ENCODE data around the gene CPEB2. TPM values are rescaled to one million over a fixed set of nuclear protein-coding genes. Genes with fewer than 3 reads are reported as not detected.

Gene CPEB2
- total RNA-seq, 4 donors from 2014 or later, result 23.2 to 38.5 (median 26.5) TPM

GRCh38 chr4:15043922-15044321 is 41.6 kb downstream of the CPEB2 start:
- peaks cover 0 to 4% (median 0%) of the 10 kb centered on the region in 4 donors for H3K4me1 ChIP-seq
- H3K36me3 ChIP-seq, result peaks cover 0 to 6% (median 0%) of the 10 kb centered on the region in 4 donors
- WGBS, 2 donors (ENCODE audit: low coverage in 1 of 2), result 64% methylated on average over 1 of the region's 1 CpG; no CpG with 5 or more reads in 1 of the 2 donors
- DNase-seq, result no peak
- H3K9me3 ChIP-seq, result no peaks in the 10 kb centered on the region
- in situ Hi-C loops (cut with MboI; ENCODE audit: low pct_ligation_motif_present in 1 of 4, low pct_unique_long_range_greater_than_20kb in 1 of 4, low sequenced_read_pairs in 3 of 4), result no loop called here
- intact Hi-C loops (cut with DNase I; ENCODE audit: low total_unique reads), result no loop called here
- TF ChIP-seq CTCF (IDR thresholded peaks at IDR 0.05) (no peak), EP300 (IDR thresholded peaks at IDR 0.05; ENCODE audit: low read depth) (no peak), POLR2AphosphoS5 (IDR thresholded peaks at IDR 0.05) (no peak), POLR2A (IDR thresholded peaks at IDR 0.05) (no peak)
- no peak overlapping the region for H3K4me3 ChIP-seq
- H3K27me3 ChIP-seq, result no peaks in the 10 kb centered on the region
- no peak overlapping the region for H3K27ac ChIP-seq

- no peak for DNase-seq
- in situ Hi-C loops (cut with MboI; ENCODE audit: low pct_ligation_motif_present in 1 of 4, low pct_unique_long_range_greater_than_20kb in 1 of 4, low sequenced_read_pairs in 3 of 4), result no loop called here
- Histone ChIP-seq H3K27ac (no peak overlapping the region), H3K4me1 (no peaks in the 10 kb centered on the region), H3K27me3 (no peaks in the 10 kb centered on the region), H3K4me3 (no peak overlapping the region), H3K36me3 (peaks cover 0 to 46% (median 18%) of the 10 kb centered on the region in 4 donors), H3K9me3 (no peaks in the 10 kb centered on the region)
- intact Hi-C loops (cut with DNase I; ENCODE audit: low total_unique reads), result no loop called here
- 88 to 92% methylated on average over 2 of the region's 2 CpGs for WGBS, 2 donors (ENCODE audit: low coverage in 1 of 2)
- no peak for TF ChIP-seq POLR2AphosphoS5 (IDR thresholded peaks at IDR 0.05)
- no peak for TF ChIP-seq POLR2A (IDR thresholded peaks at IDR 0.05)
- no peak for TF ChIP-seq EP300 (IDR thresholded peaks at IDR 0.05; ENCODE audit: low read depth)
- no peak for TF ChIP-seq CTCF (IDR thresholded peaks at IDR 0.05)
Observed at GRCh38 chr4:15054541-15054940, 52.3 kb downstream of the CPEB2 start.

- no peak for DNase-seq
- H3K27ac ChIP-seq, result no peak overlapping the region
- WGBS, 2 donors (ENCODE audit: low coverage in 1 of 2), result 95 to 100% methylated on average over 2 of the region's 2 CpGs
- in situ Hi-C loops (cut with MboI; ENCODE audit: low pct_ligation_motif_present in 1 of 4, low pct_unique_long_range_greater_than_20kb in 1 of 4, low sequenced_read_pairs in 3 of 4), result no loop called here
- H3K4me1 ChIP-seq, result no peaks in the 10 kb centered on the region
- H3K27me3 ChIP-seq, result no peaks in the 10 kb centered on the region
- intact Hi-C loops (cut with DNase I; ENCODE audit: low total_unique reads), result no loop called here
- H3K9me3 ChIP-seq, result no peaks in the 10 kb centered on the region
- no peak for TF ChIP-seq POLR2AphosphoS5 (IDR thresholded peaks at IDR 0.05)
- H3K4me3 ChIP-seq, result no peak overlapping the region
- peaks cover 0 to 48% (median 8%) of the 10 kb centered on the region in 4 donors for H3K36me3 ChIP-seq
Observed at GRCh38 chr4:15060213-15060612, 57.9 kb downstream of the CPEB2 start.

- Histone ChIP-seq H3K36me3 (peaks cover 0 to 51% (median 5%) of the 10 kb centered on the region in 4 donors), H3K27me3 (no peaks in the 10 kb centered on the region), H3K4me1 (no peaks in the 10 kb centered on the region), H3K9me3 (no peaks in the 10 kb centered on the region), H3K4me3 (no peak overlapping the region), H3K27ac (no peak overlapping the region)
- WGBS, 2 donors (ENCODE audit: low coverage in 1 of 2), result 90 to 91% methylated on average over 5 to 6 of the region's 6 CpGs
- no peak for TF ChIP-seq EP300 (IDR thresholded peaks at IDR 0.05; ENCODE audit: low read depth)
- no peak for TF ChIP-seq CTCF (IDR thresholded peaks at IDR 0.05)
- TF ChIP-seq POLR2AphosphoS5 (IDR thresholded peaks at IDR 0.05), result no peak
- no peak for TF ChIP-seq POLR2A (IDR thresholded peaks at IDR 0.05)
- no peak for DNase-seq
- in situ Hi-C loops (cut with MboI; ENCODE audit: low pct_ligation_motif_present in 1 of 4, low pct_unique_long_range_greater_than_20kb in 1 of 4, low sequenced_read_pairs in 3 of 4) (no loop called here), intact Hi-C loops (cut with DNase I; ENCODE audit: low total_unique reads) (no loop called here)
Observed at GRCh38 chr4:15063341-15063740, 61.1 kb downstream of the CPEB2 start.

- WGBS, 2 donors (ENCODE audit: low coverage in 1 of 2), result 84 to 87% methylated on average over 5 of the region's 5 CpGs
- in situ Hi-C loops (cut with MboI; ENCODE audit: low pct_ligation_motif_present in 1 of 4, low pct_unique_long_range_greater_than_20kb in 1 of 4, low sequenced_read_pairs in 3 of 4), result no loop called here
- Histone ChIP-seq H3K27me3 (no peaks in the 10 kb centered on the region), H3K36me3 (peaks cover 0 to 36% (median 0%) of the 10 kb centered on the region in 4 donors), H3K9me3 (no peaks in the 10 kb centered on the region), H3K4me3 (no peak overlapping the region), H3K4me1 (no peaks in the 10 kb centered on the region), H3K27ac (no peak overlapping the region)
- intact Hi-C loops (cut with DNase I; ENCODE audit: low total_unique reads), result no loop called here
- TF ChIP-seq POLR2A (IDR thresholded peaks at IDR 0.05) (no peak), POLR2AphosphoS5 (IDR thresholded peaks at IDR 0.05) (no peak)
- DNase-seq, result no peak
Observed at GRCh38 chr4:15065516-15065915, 63.2 kb downstream of the CPEB2 start.

Measured in transverse colon (tissue), 4 donors.